Coronary artery (tissue), 2 donors: ENCODE data around the gene PLPPR1.
A peak's percentile ranks its signal among the peaks of the same experiment; 100 is the strongest.
"Not testable (repeated sequence)": the region's sequence is repeated elsewhere in the genome, so short reads cannot be mapped to it uniquely, and the experiment has no call there.

Experiments
- DNase-seq: peaks from one replicate; pipeline ENCODE4 v3.0.0-alpha.2; 2017; ENCODE audit warnings: low spot score
- H3K27ac ChIP-seq, 2 donors: fragments of 200-600 bp; sonication (generic); one replicate each; pipeline ENCODE4 v1.5.1; 2016 to 2019
- H3K4me3 ChIP-seq: fragments of 200-600 bp; sonication (generic); 2 replicates; pipeline ENCODE4 v1.5.1; 2016; ENCODE audit warnings: mild to moderate bottlenecking, moderate library complexity
- TF ChIP-seq, protein P1 (sequence below): fragments of 200-600 bp; sonication (generic); IDR thresholded peaks from one replicate; pipeline ENCODE4 v1.5.1; 2019; ENCODE audit warnings: antibody characterized with exemption

The PLPPR1 gene

DNA sequence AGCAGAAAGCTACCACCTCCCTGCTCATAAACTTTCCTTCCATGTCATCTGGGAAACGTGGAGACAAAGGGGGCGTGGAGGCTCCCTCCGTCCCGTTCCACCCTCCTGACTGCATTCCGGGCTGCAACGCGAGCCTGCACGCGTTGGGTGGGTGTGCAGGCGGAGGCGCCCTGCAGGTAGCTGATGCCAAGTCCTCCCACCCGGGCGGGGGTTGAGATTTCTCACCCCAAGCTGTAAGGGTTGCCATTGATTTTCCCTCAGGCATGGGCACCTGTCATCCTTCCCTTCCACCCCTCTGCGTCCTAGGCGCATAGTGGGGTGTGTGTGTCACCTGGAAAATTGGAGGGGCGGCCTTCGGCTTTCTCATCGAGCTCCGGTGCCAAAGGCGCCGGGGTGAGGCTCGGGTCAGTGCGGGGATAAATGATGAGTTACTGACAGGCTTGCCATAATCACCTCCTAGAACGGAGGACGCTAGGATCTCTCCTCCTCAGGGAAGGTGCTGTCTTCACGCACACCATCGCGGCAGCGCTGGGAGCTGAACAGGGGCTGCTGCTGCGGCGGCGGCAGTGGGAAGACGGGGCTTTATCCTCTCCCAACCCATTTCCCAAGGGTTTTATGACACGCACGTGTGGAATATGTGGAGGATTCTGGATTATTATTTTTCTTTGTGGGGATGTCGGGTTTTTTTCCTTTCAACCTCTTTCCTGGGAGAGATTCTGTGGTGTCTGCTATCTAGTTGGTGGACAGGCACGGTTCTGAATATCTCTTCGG, 973 bp downstream of the PLPPR1 start:
- no peak for DNase-seq
- Histone ChIP-seq H3K4me3 (peak overlapping the region; percentile 68), H3K27ac (no peak overlapping the region)
- TF ChIP-seq, protein P1, sequence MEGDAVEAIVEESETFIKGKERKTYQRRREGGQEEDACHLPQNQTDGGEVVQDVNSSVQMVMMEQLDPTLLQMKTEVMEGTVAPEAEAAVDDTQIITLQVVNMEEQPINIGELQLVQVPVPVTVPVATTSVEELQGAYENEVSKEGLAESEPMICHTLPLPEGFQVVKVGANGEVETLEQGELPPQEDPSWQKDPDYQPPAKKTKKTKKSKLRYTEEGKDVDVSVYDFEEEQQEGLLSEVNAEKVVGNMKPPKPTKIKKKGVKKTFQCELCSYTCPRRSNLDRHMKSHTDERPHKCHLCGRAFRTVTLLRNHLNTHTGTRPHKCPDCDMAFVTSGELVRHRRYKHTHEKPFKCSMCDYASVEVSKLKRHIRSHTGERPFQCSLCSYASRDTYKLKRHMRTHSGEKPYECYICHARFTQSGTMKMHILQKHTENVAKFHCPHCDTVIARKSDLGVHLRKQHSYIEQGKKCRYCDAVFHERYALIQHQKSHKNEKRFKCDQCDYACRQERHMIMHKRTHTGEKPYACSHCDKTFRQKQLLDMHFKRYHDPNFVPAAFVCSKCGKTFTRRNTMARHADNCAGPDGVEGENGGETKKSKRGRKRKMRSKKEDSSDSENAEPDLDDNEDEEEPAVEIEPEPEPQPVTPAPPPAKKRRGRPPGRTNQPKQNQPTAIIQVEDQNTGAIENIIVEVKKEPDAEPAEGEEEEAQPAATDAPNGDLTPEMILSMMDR: no peak

DNA sequence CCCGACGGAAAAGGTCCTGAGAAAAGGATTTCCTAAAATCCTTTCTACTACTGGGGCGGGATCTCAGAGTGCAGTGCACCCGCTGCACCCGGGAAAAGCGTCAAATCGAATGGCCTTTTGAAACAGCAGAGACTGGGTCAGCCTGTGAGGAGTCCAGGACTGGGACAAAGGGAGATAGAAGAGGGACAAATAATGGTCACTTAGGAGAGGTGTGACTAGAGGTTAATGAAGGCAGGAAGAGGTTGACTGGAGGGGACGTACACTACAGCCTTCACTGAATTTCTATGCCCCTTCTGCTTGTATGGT, 1.5 kb downstream of the PLPPR1 start:
- no peak overlapping the region for H3K4me3 ChIP-seq
- TF ChIP-seq, protein P1: no peak
- DNase-seq: no peak
- no peak overlapping the region for H3K27ac ChIP-seq

DNA sequence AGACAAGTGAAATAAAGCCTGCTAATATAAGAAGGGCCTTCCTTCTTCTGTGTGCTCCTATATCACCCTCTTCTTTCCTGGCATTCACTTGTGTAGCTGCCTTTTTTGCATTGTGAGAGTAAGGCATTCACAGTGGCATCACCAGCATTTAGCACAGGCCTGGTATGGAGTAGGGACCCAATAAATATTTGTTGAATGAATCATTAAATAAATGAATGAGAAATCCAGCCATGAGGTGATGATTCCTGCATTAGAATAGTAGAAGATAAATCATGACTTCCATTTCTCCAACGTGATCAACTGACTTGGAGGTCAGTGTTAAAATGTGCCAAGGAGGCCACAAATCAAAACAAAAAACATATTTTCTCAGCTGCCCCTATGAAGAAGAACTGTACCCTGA, 3.9 kb downstream of the PLPPR1 start:
- no peak for DNase-seq

DNA sequence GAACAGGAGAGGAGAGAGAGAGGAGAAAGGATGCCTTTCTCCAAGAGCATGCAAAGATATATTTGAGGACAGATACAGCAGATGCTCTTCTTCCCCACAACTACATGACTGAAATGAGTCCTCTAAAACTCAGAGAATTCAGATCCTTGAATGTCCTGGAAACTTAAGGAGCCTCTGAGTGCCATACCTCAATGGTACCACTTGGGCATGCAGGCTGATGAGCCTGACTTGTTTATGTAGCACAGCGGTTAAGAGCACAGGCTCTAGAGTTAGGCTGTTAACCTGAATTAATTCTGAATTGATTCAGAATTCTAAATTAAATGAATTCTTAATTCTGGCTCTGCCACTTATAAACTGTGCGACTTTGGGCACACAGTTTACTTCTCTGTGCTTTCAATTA, 5.7 kb downstream of the PLPPR1 start:
- no peak for DNase-seq
- TF ChIP-seq, protein P1: no peak
- Histone ChIP-seq H3K4me3 (no peak overlapping the region), H3K27ac (no peak overlapping the region)

More for the DNA sequence above, 3.9 kb downstream of the PLPPR1 start:
- Histone ChIP-seq H3K4me3 (no peak overlapping the region), H3K27ac (no peak overlapping the region)
- TF ChIP-seq, protein P1: no peak

DNA sequence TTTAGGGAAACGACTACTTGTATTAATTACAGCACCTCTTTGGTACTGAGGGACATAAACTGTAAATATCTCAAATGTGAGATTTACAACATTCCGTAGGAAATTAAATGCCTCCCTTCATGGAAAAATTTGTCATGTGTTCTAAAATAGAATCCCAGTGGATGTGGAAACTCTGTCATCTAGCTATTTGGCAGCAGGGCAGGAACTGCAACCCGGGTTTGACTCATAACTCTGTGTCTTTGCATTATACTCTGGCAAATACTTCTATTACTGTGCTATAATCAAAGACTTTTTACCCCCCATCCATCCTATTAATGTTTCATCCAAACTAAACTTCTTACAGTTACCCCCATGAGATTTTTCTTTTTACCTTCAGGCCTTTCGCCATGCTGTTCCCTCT, 6.6 kb downstream of the PLPPR1 start:
- TF ChIP-seq, protein P1: no peak
- DNase-seq: no peak
- Histone ChIP-seq H3K27ac (no peak overlapping the region), H3K4me3 (no peak overlapping the region)

DNA sequence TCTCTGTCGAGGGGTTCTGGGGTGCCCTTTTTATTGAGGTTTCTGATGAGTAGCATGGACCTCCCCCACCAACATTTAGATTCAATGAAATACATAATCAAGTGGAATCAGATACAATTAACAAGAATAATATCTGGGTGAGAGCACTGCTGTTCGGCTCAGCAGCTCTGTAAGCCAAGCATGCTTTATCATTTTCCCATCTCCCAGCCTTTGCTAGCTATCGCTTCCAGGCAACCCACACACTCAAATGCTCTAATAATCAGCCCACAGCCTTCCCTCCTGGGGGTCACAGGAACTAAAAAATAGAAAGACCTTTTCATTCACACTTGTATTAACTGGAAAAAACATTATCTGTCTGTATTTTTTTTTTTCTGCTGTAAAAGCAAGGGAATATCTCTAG, 8.9 kb downstream of the PLPPR1 start:
- TF ChIP-seq, protein P1: no peak
- Histone ChIP-seq H3K27ac (no peak overlapping the region), H3K4me3 (no peak overlapping the region)
- DNase-seq: no peak

DNA sequence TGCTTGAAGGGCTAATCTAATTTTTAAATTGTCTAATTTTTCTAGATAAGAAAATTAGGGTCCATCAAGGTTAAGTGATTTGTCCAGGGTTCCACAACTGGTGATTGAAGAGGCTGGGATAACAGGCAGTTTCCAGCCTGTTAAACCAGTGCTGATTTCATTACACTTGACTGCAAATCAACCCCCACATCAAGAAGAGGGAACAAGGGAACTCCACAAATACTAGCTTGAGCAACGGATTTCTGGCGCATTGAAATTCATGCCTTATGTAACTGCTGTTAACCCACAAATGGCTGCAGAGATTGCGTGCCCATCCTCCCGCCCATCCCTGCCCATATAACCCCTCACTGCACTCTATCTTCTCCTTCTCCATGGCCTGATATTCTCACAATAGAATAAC, 10.0 kb downstream of the PLPPR1 start:
- no peak overlapping the region for H3K4me3 ChIP-seq
- TF ChIP-seq, protein P1: no peak
- no peak for DNase-seq
- no peak overlapping the region for H3K27ac ChIP-seq

DNA sequence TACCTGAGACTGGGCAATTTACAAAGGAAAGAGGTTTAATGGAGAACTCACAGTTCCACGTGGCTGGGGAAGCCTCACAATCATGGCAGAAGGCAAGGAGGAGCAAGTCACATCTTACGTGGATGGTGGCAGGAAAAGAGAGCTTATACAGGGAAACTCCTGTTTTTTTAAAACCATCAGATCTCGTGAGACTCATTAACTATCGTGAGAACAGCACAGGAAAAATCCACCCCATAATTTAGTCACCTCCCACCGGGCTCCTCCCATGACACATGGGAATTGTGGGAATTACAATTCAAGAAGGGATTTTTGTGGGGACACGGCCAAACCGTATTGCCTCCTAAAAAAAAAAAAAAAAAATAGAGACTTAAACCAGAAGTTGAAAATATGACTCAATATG, 11.1 kb downstream of the PLPPR1 start:
- not testable (repeated sequence) for H3K4me3 ChIP-seq, H3K27ac ChIP-seq, DNase-seq
